ENCODE data around the gene PTPA.

- TF ChIP-seq CTCF (IDR thresholded peaks at IDR 0.05) (no peak), ZFX (IDR thresholded peaks at IDR 0.05; ENCODE audit: borderline replicate concordance) (no peak)
Observed at GRCh38 chr9:129151469-129151868, 40.3 kb downstream of the PTPA start.
